OCI-LY1 (cell line): ENCODE measurements around the gene HIF1AN.

Source experiments
- H2AFZ ChIP-seq: fragments of 200-600 bp; sonication (generic), shearing (Covaris generic); 2 replicates; pipeline ENCODE4 v1.6.0; 2014; ENCODE audit warnings: antibody characterized with exemption, mild to moderate bottlenecking, low read length
- H3F3A ChIP-seq: fragments of 200-600 bp; sonication (generic), shearing (Covaris generic); 2 replicates; pipeline ENCODE4 v1.6.0; 2014; ENCODE audit warnings: mild to moderate bottlenecking, antibody characterized with exemption, low read length, moderate library complexity; ENCODE audit not compliant: insufficient read depth
- H3K27ac ChIP-seq: fragments of 200-600 bp; sonication (generic); 2 replicates; pipeline ENCODE4 v1.5.1; 2014; ENCODE audit warnings: low read length, mixed run types, mild to moderate bottlenecking, low read depth; ENCODE audit not compliant: poor library complexity, severe bottlenecking
- H3K27me3 ChIP-seq: fragments of 200-600 bp; sonication (generic); 2 replicates; pipeline ENCODE4 v1.6.0; 2014; ENCODE audit warnings: antibody characterized with exemption, mild to moderate bottlenecking, low read length, moderate library complexity; ENCODE audit not compliant: insufficient read depth
- H3K36me3 ChIP-seq: fragments of 200-600 bp; sonication (generic); 2 replicates; pipeline ENCODE4 v1.6.1; 2014; ENCODE audit warnings: mild to moderate bottlenecking, antibody characterized with exemption, low read length, moderate library complexity, mixed read lengths; ENCODE audit not compliant: insufficient read depth
- H3K4me1 ChIP-seq: fragments of 200-600 bp; sonication (generic); 2 replicates; pipeline ENCODE4 v1.5.1; 2014; ENCODE audit warnings: mild to moderate bottlenecking, low read length, moderate library complexity; ENCODE audit not compliant: insufficient read depth, severe bottlenecking
- H3K4me2 ChIP-seq: fragments of 200-600 bp; sonication (generic), shearing (Covaris generic); 2 replicates; pipeline ENCODE4 v1.6.1; 2014; ENCODE audit warnings: low read length
- H3K4me3 ChIP-seq: fragments of 200-600 bp; sonication (generic); 2 replicates; pipeline ENCODE4 v1.5.1; 2014; ENCODE audit warnings: low read length, low read depth, mild to moderate bottlenecking, mixed read lengths; ENCODE audit not compliant: poor library complexity, severe bottlenecking
- H3K79me2 ChIP-seq: fragments of 200-600 bp; shearing (Covaris generic); 2 replicates; pipeline ENCODE4 v1.6.1; 2016; ENCODE audit warnings: mixed run types, low read length, mixed read lengths; ENCODE audit not compliant: insufficient read depth
- H3K9ac ChIP-seq: fragments of 200-600 bp; sonication (generic), shearing (Covaris generic); 2 replicates; pipeline ENCODE4 v1.6.1; 2014; ENCODE audit warnings: mild to moderate bottlenecking, low read length, mixed read lengths
- H3K9me2 ChIP-seq: fragments of 200-600 bp; sonication (generic), shearing (Covaris generic); 2 replicates; pipeline ENCODE4 v1.6.1; 2014; ENCODE audit warnings: low read depth, mild to moderate bottlenecking, low read length, mixed read lengths
- H3K9me3 ChIP-seq: fragments of 200-600 bp; shearing (Covaris generic); 2 replicates; pipeline ENCODE4 v1.6.1; 2014; ENCODE audit warnings: low read length, mixed read lengths
- H4K20me1 ChIP-seq: fragments of 200-600 bp; sonication (generic), shearing (Covaris generic); 2 replicates; pipeline ENCODE4 v1.6.0; 2016; ENCODE audit warnings: mild to moderate bottlenecking, low read length; ENCODE audit not compliant: insufficient read depth
- EZH2 ChIP-seq: fragments of 200-600 bp; sonication (generic), shearing (Covaris generic); IDR thresholded peaks from 2 replicates; pipeline ENCODE4 v1.8.0; 2017; ENCODE audit warnings: borderline replicate concordance, mixed run types, mild to moderate bottlenecking, antibody characterized with exemption, low read length, moderate library complexity, mixed read lengths
- TF ChIP-seq, protein P1 (sequence below): fragments of 200-600 bp; sonication (generic), shearing (Covaris generic); IDR thresholded peaks from 2 replicates; pipeline ENCODE4 v1.5.1; 2017; ENCODE audit warnings: mild to moderate bottlenecking, antibody characterized with exemption, low read length, moderate library complexity, mixed read lengths

The HIF1AN gene

DNA sequence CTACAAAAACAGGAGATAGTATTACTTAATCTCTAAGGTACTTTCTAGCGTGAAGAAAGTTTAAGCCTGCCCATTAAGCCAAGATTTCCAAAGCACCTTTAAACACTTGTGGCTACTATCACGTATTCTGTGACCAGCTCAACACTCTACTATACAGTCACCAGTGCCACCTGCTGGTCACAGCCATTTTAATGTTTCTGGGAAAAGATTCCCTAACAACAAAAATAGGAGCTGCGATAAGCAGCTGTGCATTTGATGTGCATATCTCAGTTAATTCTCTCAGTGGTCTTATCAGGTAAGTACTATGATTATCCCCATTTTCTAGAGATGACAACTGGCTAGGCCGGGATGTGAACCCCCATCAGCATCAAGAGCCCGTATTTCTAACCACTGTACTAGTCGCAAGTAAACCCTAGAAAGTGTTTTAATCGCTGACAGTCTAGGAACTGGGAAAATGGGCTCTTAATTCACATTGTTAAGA, 16.9 kb upstream of the HIF1AN start:
- TF ChIP-seq, protein P1, sequence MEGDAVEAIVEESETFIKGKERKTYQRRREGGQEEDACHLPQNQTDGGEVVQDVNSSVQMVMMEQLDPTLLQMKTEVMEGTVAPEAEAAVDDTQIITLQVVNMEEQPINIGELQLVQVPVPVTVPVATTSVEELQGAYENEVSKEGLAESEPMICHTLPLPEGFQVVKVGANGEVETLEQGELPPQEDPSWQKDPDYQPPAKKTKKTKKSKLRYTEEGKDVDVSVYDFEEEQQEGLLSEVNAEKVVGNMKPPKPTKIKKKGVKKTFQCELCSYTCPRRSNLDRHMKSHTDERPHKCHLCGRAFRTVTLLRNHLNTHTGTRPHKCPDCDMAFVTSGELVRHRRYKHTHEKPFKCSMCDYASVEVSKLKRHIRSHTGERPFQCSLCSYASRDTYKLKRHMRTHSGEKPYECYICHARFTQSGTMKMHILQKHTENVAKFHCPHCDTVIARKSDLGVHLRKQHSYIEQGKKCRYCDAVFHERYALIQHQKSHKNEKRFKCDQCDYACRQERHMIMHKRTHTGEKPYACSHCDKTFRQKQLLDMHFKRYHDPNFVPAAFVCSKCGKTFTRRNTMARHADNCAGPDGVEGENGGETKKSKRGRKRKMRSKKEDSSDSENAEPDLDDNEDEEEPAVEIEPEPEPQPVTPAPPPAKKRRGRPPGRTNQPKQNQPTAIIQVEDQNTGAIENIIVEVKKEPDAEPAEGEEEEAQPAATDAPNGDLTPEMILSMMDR: peak; percentile 55
- no peak for TF ChIP-seq EZH2
- Histone ChIP-seq H3K9me2 (no peaks in the 10 kb centered on the region), H3K4me3 (no peak overlapping the region), H3K4me1 (no peaks in the 10 kb centered on the region), H3K27me3 (no peaks in the 10 kb centered on the region), H3F3A (no peaks in the 10 kb centered on the region), H3K36me3 (peaks cover 12% of the 10 kb centered on the region; the same call in 1 of the 2 replicates), H3K79me2 (no peaks in the 10 kb centered on the region), H4K20me1 (no peaks in the 10 kb centered on the region), H2AFZ (no peak overlapping the region), H3K9ac (no peak overlapping the region), H3K9me3 (no peaks in the 10 kb centered on the region), H3K27ac (no peak overlapping the region), H3K4me2 (no peak overlapping the region)

DNA sequence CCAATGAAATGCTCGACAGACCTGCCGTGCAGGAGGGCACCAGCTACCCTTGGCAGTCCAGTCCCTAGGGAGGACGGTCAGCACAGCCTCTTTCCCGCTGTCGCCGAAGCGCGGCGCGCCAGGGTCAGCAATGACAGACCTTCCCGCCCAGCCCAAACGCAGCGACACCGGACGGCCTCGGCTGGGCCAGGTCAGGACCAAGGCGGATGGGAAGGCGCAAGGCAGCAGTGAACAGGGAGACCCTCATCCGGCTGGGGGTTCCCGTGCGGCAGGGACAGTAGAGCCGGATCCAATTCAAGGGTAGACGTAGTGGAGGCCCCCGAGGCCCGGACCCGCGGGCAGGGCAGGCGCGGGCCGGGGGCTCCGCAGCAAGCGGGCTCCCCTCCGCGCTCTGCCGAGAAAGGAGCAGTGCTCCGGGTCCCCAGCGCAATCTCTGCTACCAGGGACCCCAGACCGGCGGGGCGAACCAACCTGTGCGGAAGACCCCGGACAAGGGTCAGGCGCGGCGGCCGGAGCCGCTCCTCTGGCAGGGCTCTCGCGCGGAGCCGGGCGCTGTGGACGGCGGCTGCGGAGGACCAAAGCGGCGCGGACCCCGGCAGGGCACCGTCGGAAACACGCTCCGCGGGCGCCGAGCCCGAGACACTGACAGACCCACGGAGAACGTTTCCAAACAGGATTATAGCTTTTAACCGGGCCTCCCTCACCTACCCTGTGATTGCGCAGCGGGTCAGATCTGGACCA, 16.3 kb upstream of the HIF1AN start, which contains the start of gene SEC31B:
TSS of gene SEC31B (minus strand) at position 551 of the 741 bp plus-strand sequence. CDS start 2,909 bp downstream, outside the sequence.
- H4K20me1 ChIP-seq: no peaks in the 10 kb centered on the region
- no peaks in the 10 kb centered on the region for H3K9me3 ChIP-seq
- no peak within 1 kb of the TSS for H3K9ac ChIP-seq
- no peak within 1 kb of the TSS for H3K27ac ChIP-seq
- H3K4me1 ChIP-seq: no peaks in the 10 kb centered on the region
- no peaks in the 10 kb centered on the region for H3F3A ChIP-seq
- TF ChIP-seq, protein P1: no peak
- TF ChIP-seq EZH2: no peak
- no peaks in the 10 kb centered on the region for H3K27me3 ChIP-seq
- H3K4me2 ChIP-seq: no peak within 1 kb of the TSS
- H3K36me3 ChIP-seq: peaks cover 17% of the 10 kb centered on the region; the same call in 1 of the 2 replicates
- H3K4me3 ChIP-seq: no peak within 1 kb of the TSS
- no peak within 1 kb of the TSS for H2AFZ ChIP-seq
- no peaks in the 10 kb centered on the region for H3K79me2 ChIP-seq
- no peaks in the 10 kb centered on the region for H3K9me2 ChIP-seq

DNA sequence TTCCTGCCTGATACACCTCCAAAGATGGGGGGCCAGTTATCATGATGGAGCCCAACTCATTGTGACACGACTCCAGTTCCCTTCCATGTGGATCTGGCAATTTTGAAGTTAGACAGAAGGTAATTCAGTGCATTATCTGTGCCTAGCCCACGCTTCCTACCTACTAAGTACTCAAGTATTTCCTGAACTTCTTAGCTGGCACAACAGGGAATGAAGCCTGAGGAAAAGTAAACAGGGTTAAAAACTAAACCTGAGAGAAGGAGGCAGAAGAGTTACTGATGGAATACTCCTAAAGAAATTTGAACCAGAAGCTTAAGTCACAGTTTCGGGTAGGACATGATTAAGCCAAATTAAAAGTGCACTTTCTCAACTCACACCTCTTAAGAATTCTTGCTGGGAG, 14.9 kb upstream of the HIF1AN start:
- no peak overlapping the region for H3K9ac ChIP-seq
- no peaks in the 10 kb centered on the region for H4K20me1 ChIP-seq
- TF ChIP-seq EZH2: no peak
- H3K79me2 ChIP-seq: no peaks in the 10 kb centered on the region
- no peaks in the 10 kb centered on the region for H3K9me3 ChIP-seq
- H3K4me3 ChIP-seq: no peak overlapping the region
- no peak overlapping the region for H3K27ac ChIP-seq
- peaks cover 25% of the 10 kb centered on the region; the same call in 1 of the 2 replicates for H3K36me3 ChIP-seq
- no peak overlapping the region for H3K4me2 ChIP-seq
- H3K4me1 ChIP-seq: no peaks in the 10 kb centered on the region
- no peaks in the 10 kb centered on the region for H3K27me3 ChIP-seq
- H2AFZ ChIP-seq: no peak overlapping the region
- H3K9me2 ChIP-seq: no peaks in the 10 kb centered on the region
- no peaks in the 10 kb centered on the region for H3F3A ChIP-seq
